MG63 (cell line): Measurements from ENCODE around the gene ADAMTSL5. TPM values are rescaled to one million over a fixed set of nuclear protein-coding genes. Genes with fewer than 3 reads are reported as not detected.
"Not testable (repeated sequence)": the region's sequence is repeated elsewhere in the genome, so short reads cannot be mapped to it uniquely, and the experiment has no call there.

ENCODE experiments used
- DNase-seq: peaks from one replicate; pipeline ENCODE4 v3.0.0-alpha.2; 2020
- H3K27me3 ChIP-seq: fragments of 250-450 bp; sonication (Bioruptor Pico); 2 replicates; pipeline ENCODE4 v1.5.1; 2020; ENCODE audit warnings: mild to moderate bottlenecking, moderate library complexity
- H3K36me3 ChIP-seq: fragments of 250-450 bp; sonication (Bioruptor Pico); 2 replicates; pipeline ENCODE4 v1.5.1; 2020; ENCODE audit warnings: mild to moderate bottlenecking, moderate library complexity
- H3K4me3 ChIP-seq: fragments of 250-450 bp; sonication (Bioruptor Pico); 2 replicates; pipeline ENCODE4 v1.5.1; 2020; ENCODE audit warnings: mild to moderate bottlenecking, moderate library complexity
- H3K9me3 ChIP-seq: fragments of 250-450 bp; sonication (Bioruptor Pico); 2 replicates; pipeline ENCODE4 v1.5.1; 2020; ENCODE audit warnings: mild to moderate bottlenecking, moderate library complexity
- total RNA-seq: library from RNA; depleted of rRNA; stranded (reverse); fragments of >200 nt; shearing (Covaris generic); gene quantifications from 2 replicates; pipeline ENCODE4 v1.2.3, GENCODE V29; 2014; ENCODE audit warnings: low replicate concordance

ADAMTSL5 gene
- total RNA-seq, 1 experiment from 2014 or later: 1.1 TPM

DNA sequence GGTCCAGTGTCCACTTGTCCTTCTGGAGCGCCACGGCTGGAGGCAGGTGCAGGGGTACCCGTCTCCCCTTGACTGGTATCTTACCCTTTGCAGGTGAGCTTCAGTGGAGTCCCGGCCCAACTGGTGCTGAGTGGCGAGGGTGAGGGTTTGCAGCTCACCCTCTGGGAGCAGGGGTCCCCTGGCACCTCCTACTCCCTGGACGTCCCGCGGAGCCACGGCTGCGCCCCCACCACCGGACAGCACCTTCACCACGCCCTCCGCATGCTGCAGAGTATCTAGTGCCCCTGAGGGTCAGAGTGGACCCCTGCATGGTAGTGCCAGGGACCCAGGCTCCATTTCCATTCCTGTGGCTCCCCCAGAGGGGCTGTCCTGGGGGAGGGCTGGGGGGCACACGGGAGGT lies 22.2 kb upstream of the ADAMTSL5 start:
- no peak for DNase-seq
- Histone ChIP-seq H3K4me3 (no peak overlapping the region), H3K27me3 (no peaks in the 10 kb centered on the region; the same call in 1 of the 2 replicates), H3K36me3 (no peaks in the 10 kb centered on the region), H3K9me3 (no peaks in the 10 kb centered on the region)

GRCh38 chr19:1533510-1534150 lies 20.8 kb upstream of the ADAMTSL5 start:
- no peak for DNase-seq
- no peaks in the 10 kb centered on the region for H3K36me3 ChIP-seq
- no peaks in the 10 kb centered on the region for H3K9me3 ChIP-seq
- no peak overlapping the region for H3K4me3 ChIP-seq
- H3K27me3 ChIP-seq: no peaks in the 10 kb centered on the region; the same call in 1 of the 2 replicates

- no peak overlapping the region for H3K4me3 ChIP-seq
- no peaks in the 10 kb centered on the region; the same call in 1 of the 2 replicates for H3K27me3 ChIP-seq
- no peaks in the 10 kb centered on the region for H3K9me3 ChIP-seq
- no peaks in the 10 kb centered on the region for H3K36me3 ChIP-seq
- DNase-seq: no peak
Measured at GRCh38 chr19:1532003-1532402, 19.2 kb upstream of the ADAMTSL5 start.

DNA sequence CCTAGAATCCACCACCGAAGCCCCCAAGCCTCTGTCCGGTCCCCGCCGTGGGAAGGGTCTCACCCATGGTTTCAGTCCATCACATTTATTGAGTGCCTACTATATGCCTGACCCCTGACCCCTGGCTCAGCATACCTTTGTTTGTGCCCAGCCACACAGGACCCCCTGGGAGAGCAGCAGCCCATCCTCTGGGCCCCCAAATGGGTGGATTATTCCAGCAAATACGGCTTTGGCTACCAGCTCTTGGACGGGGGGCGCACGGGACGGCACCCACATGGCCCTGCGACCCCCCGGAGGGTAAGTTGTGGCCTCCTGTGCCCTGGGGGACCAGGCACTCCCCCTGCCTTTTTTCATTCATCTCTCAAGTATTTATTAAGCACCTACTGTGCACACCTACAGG lies 18.8 kb upstream of the ADAMTSL5 start:
- no peaks in the 10 kb centered on the region; the same call in 1 of the 2 replicates for H3K27me3 ChIP-seq
- no peak overlapping the region for H3K4me3 ChIP-seq
- no peaks in the 10 kb centered on the region for H3K36me3 ChIP-seq
- no peak for DNase-seq
- H3K9me3 ChIP-seq: no peaks in the 10 kb centered on the region

DNA sequence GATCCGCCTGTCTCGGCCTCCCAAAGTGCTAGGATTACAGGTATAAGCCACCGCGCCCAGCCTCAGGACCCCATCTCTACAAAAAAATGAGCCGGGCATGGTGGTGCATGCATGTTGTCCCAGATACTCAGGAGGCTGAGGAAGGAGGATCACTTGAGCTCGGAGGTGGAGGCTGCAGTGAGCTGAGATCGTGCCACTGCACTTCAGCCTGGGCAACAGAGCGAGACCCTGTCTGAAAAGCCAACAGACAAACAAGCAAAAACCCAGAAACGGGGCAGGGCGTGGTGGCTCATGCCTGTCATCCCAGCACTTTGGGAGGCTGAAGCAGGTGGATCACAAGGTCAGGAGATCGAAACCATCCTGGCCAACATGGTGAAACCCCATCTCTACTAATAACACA lies 18.0 kb upstream of the ADAMTSL5 start:
- not testable (repeated sequence) for H3K9me3 ChIP-seq, H3K27me3 ChIP-seq, H3K4me3 ChIP-seq, H3K36me3 ChIP-seq, DNase-seq

GRCh38 chr19:1529430-1529816 lies 16.6 kb upstream of the ADAMTSL5 start:
- no peak for DNase-seq
- Histone ChIP-seq H3K36me3 (no peaks in the 10 kb centered on the region), H3K4me3 (no peak overlapping the region)

GRCh38 chr19:1528596-1529429 lies 16.0 kb upstream of the ADAMTSL5 start:
- no peak for DNase-seq
- H3K4me3 ChIP-seq: no peak overlapping the region
- peaks cover 6% of the 10 kb centered on the region; the same call in 1 of the 2 replicates for H3K27me3 ChIP-seq
- H3K36me3 ChIP-seq: no peaks in the 10 kb centered on the region
- H3K9me3 ChIP-seq: no peaks in the 10 kb centered on the region

More at GRCh38 chr19:1529430-1529816, 16.6 kb upstream of the ADAMTSL5 start:
- peaks cover 6% of the 10 kb centered on the region; the same call in 1 of the 2 replicates for H3K27me3 ChIP-seq
- no peaks in the 10 kb centered on the region for H3K9me3 ChIP-seq

DNA sequence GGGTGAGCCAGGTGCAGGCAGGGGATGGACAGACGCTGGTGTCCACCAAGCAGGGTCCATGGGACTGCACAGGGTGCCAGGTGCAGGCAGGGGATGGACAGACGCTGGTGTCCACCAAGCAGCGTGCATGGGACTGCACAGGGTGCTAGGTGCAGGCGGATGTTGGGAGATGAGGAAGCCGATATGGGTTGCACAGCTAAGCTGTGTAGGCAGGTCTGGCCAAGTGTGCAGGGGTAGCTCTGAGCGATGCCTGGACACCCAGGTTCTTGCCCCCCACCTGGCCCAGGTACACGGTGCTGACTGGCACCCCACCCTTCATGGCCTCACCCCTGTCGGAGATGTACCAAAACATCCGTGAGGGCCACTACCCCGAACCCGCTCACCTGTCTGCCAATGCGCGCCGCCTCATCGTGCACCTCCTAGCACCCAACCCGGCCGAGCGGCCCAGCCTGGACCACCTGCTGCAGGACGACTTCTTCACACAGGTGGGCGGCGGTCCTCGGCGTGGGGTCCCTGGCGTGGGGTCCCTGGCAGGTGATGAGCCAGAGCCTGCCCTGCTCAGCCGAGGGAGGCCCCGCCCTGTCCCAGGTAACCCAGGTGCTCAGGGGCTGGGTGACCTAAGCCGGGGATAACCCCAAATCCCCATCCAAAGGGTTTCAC lies 15.0 kb upstream of the ADAMTSL5 start:
- Histone ChIP-seq H3K4me3 (no peak overlapping the region), H3K9me3 (no peaks in the 10 kb centered on the region), H3K27me3 (peaks cover 6% of the 10 kb centered on the region; the same call in 1 of the 2 replicates), H3K36me3 (no peaks in the 10 kb centered on the region)
- no peak for DNase-seq

DNA sequence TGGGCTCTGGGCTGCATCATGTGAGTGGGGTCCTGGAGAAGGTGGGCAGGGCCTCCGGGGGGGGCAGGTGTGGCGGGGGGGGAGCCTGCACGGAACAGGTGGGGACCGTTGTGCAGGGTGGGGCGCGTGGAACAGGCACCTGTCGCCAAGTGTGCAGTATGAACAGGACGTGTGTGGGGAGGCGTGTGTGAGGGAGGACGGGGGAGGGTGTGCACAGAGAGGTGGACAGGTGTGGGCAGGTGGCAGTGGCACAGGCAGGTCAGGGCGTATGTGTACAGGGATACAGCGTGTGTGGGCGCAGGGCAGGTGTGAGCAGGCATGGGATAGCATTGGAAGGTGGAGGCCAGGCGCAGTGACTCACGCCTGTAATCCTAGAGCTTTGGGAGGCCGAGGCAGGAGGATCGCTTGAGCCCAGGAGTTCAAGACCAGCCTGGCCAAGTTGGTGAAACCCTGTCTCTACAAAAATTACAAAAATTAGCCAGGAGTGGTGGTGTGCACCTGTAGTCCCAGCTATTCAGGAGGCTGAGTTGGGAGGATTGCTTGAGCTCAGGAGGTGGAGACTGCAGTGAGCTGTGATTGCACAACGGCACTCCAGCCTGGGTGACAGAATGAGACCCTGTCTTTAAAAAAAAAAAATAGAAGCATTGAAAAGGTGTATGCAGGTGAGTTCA lies 14.3 kb upstream of the ADAMTSL5 start:
- DNase-seq: no peak
- Histone ChIP-seq H3K9me3 (no peaks in the 10 kb centered on the region), H3K36me3 (no peaks in the 10 kb centered on the region), H3K4me3 (no peak overlapping the region), H3K27me3 (peaks cover 6% of the 10 kb centered on the region; the same call in 1 of the 2 replicates)

- no peaks in the 10 kb centered on the region for H3K36me3 ChIP-seq
- H3K4me3 ChIP-seq: no peak overlapping the region
- H3K27me3 ChIP-seq: peaks cover 6% of the 10 kb centered on the region; the same call in 1 of the 2 replicates
- H3K9me3 ChIP-seq: no peaks in the 10 kb centered on the region
- no peak for DNase-seq
Measured at GRCh38 chr19:1526066-1526778, 13.4 kb upstream of the ADAMTSL5 start.

DNA sequence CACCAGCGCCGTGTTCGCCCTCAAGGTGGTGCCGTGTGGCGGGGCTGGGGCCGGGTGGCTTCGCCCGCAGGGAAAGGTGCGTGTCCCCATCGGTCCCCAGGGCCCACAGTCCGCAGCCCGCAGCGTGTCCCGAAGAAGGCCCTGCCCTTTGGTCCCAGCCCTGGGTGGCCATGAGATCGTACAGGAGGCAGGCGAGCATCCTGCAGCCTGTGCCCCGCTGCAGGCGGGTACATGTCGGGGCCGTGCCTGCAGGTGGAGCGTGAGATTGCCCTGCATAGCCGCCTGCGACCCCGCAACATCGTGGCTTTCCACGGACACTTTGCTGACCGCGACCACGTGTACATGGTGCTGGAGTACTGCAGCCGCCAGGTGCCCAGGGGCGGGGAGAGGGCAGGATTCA lies 12.5 kb upstream of the ADAMTSL5 start:
- H3K4me3 ChIP-seq: no peak overlapping the region
- peaks cover 6% of the 10 kb centered on the region; the same call in 1 of the 2 replicates for H3K27me3 ChIP-seq
- no peaks in the 10 kb centered on the region for H3K36me3 ChIP-seq
- no peaks in the 10 kb centered on the region for H3K9me3 ChIP-seq
- DNase-seq: no peak

GRCh38 chr19:1524972-1525325 lies 12.1 kb upstream of the ADAMTSL5 start:
- no peak for DNase-seq
- Histone ChIP-seq H3K4me3 (no peak overlapping the region), H3K9me3 (no peaks in the 10 kb centered on the region), H3K36me3 (no peaks in the 10 kb centered on the region), H3K27me3 (peaks cover 6% of the 10 kb centered on the region; the same call in 1 of the 2 replicates)

- DNase-seq: no peak
- no peaks in the 10 kb centered on the region for H3K9me3 ChIP-seq
- no peaks in the 10 kb centered on the region for H3K36me3 ChIP-seq
- peaks cover 6% of the 10 kb centered on the region; the same call in 1 of the 2 replicates for H3K27me3 ChIP-seq
- H3K4me3 ChIP-seq: no peak overlapping the region
Measured at GRCh38 chr19:1524287-1524971, 11.6 kb upstream of the ADAMTSL5 start.

- Histone ChIP-seq H3K9me3 (no peaks in the 10 kb centered on the region), H3K27me3 (peaks cover 6% of the 10 kb centered on the region; the same call in 1 of the 2 replicates), H3K4me3 (no peak within 1 kb of the TSS), H3K36me3 (no peaks in the 10 kb centered on the region)
- no peak for DNase-seq
Measured at GRCh38 chr19:1523412-1524286, 10.8 kb upstream of the ADAMTSL5 start, which contains the start of gene PLK5. TSS of gene PLK5 (plus strand) at chr19:1524077. CDS start at chr19:1526997, 2,920 bp downstream.

GRCh38 chr19:1522838-1523237 lies 10.0 kb upstream of the ADAMTSL5 start:
- Histone ChIP-seq H3K9me3 (no peaks in the 10 kb centered on the region), H3K36me3 (no peaks in the 10 kb centered on the region), H3K4me3 (no peak overlapping the region), H3K27me3 (peaks cover 6% of the 10 kb centered on the region; the same call in 1 of the 2 replicates)
- DNase-seq: no peak
